HEK293 (cell line): ENCODE results near the gene DNAJC30.

Experiments used
- CTCF ChIA-PET: fragments of 350-600 bp; formaldehyde crosslinking; extraction: SDS; loops from one replicate; lab custom pipeline; 2021; ENCODE audit warnings: antibody characterized with exemption; lab: Yijun Ruan, JAX
- POLR2A ChIA-PET: fragments of 300-600 bp; formaldehyde crosslinking; extraction: SDS; loops from one replicate; lab custom pipeline; 2020; ENCODE audit warnings: antibody characterized with exemption, inconsistent platforms; lab: Yijun Ruan, JAX
- H3K27ac ChIP-seq: fragments of 200-500 bp; sonication (Bioruptor generic); 2 replicates; pipeline ENCODE4 v1.5.1; 2014; ENCODE audit warnings: low read depth, low read length, control low read depth, inconsistent platforms; ENCODE audit errors: extremely low read depth
- H3K36me3 ChIP-seq, 2 experiments: fragments of 200-500 bp in 1 of 2; sonication (Bioruptor generic) in 1 of 2; 1 replicate in 1 of 2; 2 replicates in 1 of 2; pipeline ENCODE4 v1.5.1; 2014 to 2017; ENCODE audit warnings: inconsistent platforms in 2 of 2, low read length in 2 of 2; ENCODE audit not compliant: control insufficient read depth in 2 of 2, insufficient read depth in 1 of 2
- H3K4me1 ChIP-seq: fragments of 200-500 bp; sonication (Bioruptor generic); 2 replicates; pipeline ENCODE4 v1.5.1; 2014; ENCODE audit warnings: mild to moderate bottlenecking, low read length, inconsistent platforms; ENCODE audit not compliant: control insufficient read depth, insufficient read depth
- H3K4me3 ChIP-seq: 2 replicates; pipeline ENCODE4 v1.5.1; 2011; ENCODE audit warnings: low read depth, mild to moderate bottlenecking, control low read depth, low read length, moderate library complexity
- H3K9me3 ChIP-seq: fragments of 200-500 bp; sonication (Bioruptor generic); 2 replicates; pipeline ENCODE4 v1.5.1; 2014; ENCODE audit warnings: low read depth, low read length, inconsistent platforms; ENCODE audit not compliant: control insufficient read depth, insufficient read depth
- CTCF ChIP-seq: fragments of 450-650 bp; formaldehyde crosslinking; IDR thresholded peaks from 2 replicates; pipeline ENCODE4 v1.5.1; 2016; ENCODE audit warnings: missing biosample characterization, missing genetic modification characterization
- GFI1B ChIP-seq: fragments of 450-650 bp; formaldehyde crosslinking; IDR thresholded peaks from 2 replicates; pipeline ENCODE4 v1.5.1; 2016; ENCODE audit warnings: missing biosample characterization, missing genetic modification characterization
- GLI2 ChIP-seq: fragments of 450-650 bp; formaldehyde crosslinking; IDR thresholded peaks from 2 replicates; pipeline ENCODE4; 2017; ENCODE audit warnings: missing biosample characterization, missing genetic modification characterization, low read depth, borderline replicate concordance
- HOXA7 ChIP-seq: sonication (generic); formaldehyde crosslinking; IDR thresholded peaks from 2 replicates; pipeline ENCODE4 v1.8.1; 2022; ENCODE audit warnings: missing genetic modification reagents, borderline replicate concordance
- KLF10 ChIP-seq: fragments of 450-650 bp; IDR thresholded peaks from 2 replicates; pipeline ENCODE4 v1.5.1; 2018; ENCODE audit warnings: missing biosample characterization, mild to moderate bottlenecking, missing genetic modification characterization
- PRDM2 ChIP-seq: fragments of 450-650 bp; formaldehyde crosslinking; IDR thresholded peaks from 2 replicates; pipeline ENCODE4 v1.5.1; 2016; ENCODE audit warnings: missing biosample characterization, missing genetic modification characterization, borderline replicate concordance
- TCF7L2 ChIP-seq: IDR thresholded peaks from 2 replicates; pipeline ENCODE4 v1.6.1; 2011; ENCODE audit warnings: low read depth, mild to moderate bottlenecking, inconsistent platforms, low read length, moderate library complexity, borderline replicate concordance
- ZBTB49 ChIP-seq: fragments of 450-650 bp; formaldehyde crosslinking; IDR thresholded peaks from 2 replicates; pipeline ENCODE4 v1.5.1; 2016; ENCODE audit warnings: missing biosample characterization, missing genetic modification characterization, low read depth
- ZNF155 ChIP-seq: fragments of 450-650 bp; formaldehyde crosslinking; IDR thresholded peaks from 2 replicates; pipeline ENCODE4 v1.5.1; 2016; ENCODE audit warnings: missing biosample characterization, missing genetic modification characterization
- ZNF335 ChIP-seq: fragments of 450-650 bp; formaldehyde crosslinking; conservative IDR thresholded peaks from 2 replicates; pipeline ENCODE4 v1.5.1; 2016; ENCODE audit warnings: missing biosample characterization, missing genetic modification characterization
- ZNF416 ChIP-seq: fragments of 450-650 bp; formaldehyde crosslinking; IDR thresholded peaks from 2 replicates; pipeline ENCODE4 v1.5.1; 2016; ENCODE audit warnings: missing biosample characterization, missing genetic modification characterization
- ZNF701 ChIP-seq: fragments of 450-650 bp; formaldehyde crosslinking; IDR thresholded peaks from 2 replicates; pipeline ENCODE4 v1.5.1; 2016; ENCODE audit warnings: missing biosample characterization, missing genetic modification characterization
- ZNF76 ChIP-seq: fragments of 450-650 bp; formaldehyde crosslinking; IDR thresholded peaks from 2 replicates; pipeline ENCODE4; 2016; ENCODE audit warnings: low read depth, missing biosample characterization, missing genetic modification characterization, borderline replicate concordance
- ZNF791 ChIP-seq: fragments of 450-650 bp; formaldehyde crosslinking; IDR thresholded peaks from 2 replicates; pipeline ENCODE4 v1.5.1; 2016; ENCODE audit warnings: missing biosample characterization, missing genetic modification characterization
- ZSCAN18 ChIP-seq: fragments of 450-650 bp; formaldehyde crosslinking; IDR thresholded peaks from 2 replicates; pipeline ENCODE4 v1.5.1; 2016; ENCODE audit warnings: missing biosample characterization, missing genetic modification characterization

Gene DNAJC30

GRCh38 chr7:73674468-73675124, 8.7 kb downstream of the DNAJC30 start:
- TF ChIP-seq ZNF791 (no peak), ZBTB49 (no peak), ZNF155 (tag by site-specific recombination) (no peak), HOXA7 (CRISPR knock-in tag) (no peak), TCF7L2 (no peak), GFI1B (tag by site-specific recombination) (no peak), ZSCAN18 (no peak), ZNF335 (tag by site-specific recombination) (no peak), GLI2 (no peak), ZNF76 (no peak), KLF10 (tag by site-specific recombination) (no peak), ZNF701 (tag by site-specific recombination) (no peak), ZNF416 (tag by site-specific recombination) (no peak), PRDM2 (tag by site-specific recombination) (no peak), CTCF (tag by site-specific recombination) (no peak)
- POLR2A ChIA-PET: interaction anchor here (0.7 to 1.7 kb wide), 8 partner anchors 8 to 96 kb away, joined by 3 to 8 read pairs (median 3); partner anchors contain the start of genes ABHD11 and TBL2
- Histone ChIP-seq H3K9me3 (no peaks in the 10 kb centered on the region), H3K4me3 (no peak overlapping the region), H3K36me3 (peaks cover 0 to 21% of the 10 kb centered on the region in 2 experiments; a peak in 1 of 3 replicates), H3K4me1 (no peaks in the 10 kb centered on the region), H3K27ac (no peak overlapping the region)
- CTCF ChIA-PET: interaction anchor here (0.6 to 1.5 kb wide), 4 partner anchors 48 to 135 kb away, joined by 3 to 10 read pairs (median 4); no protein-coding TSS in a partner anchor
